NCI-H510A treated with DMSO at 0.1 percent for 48 hours (cell line): ENCODE results near the gene SLC6A17.

Experiments used
- DNase-seq: peaks from one replicate; lab custom pipeline; 2025; lab: John Stamatoyannopoulos, UW

The SLC6A17 gene

GRCh38 chr1:110135666-110136065, 14.6 kb upstream of the SLC6A17 start:
- DNase-seq, result peak; percentile 67

DNA sequence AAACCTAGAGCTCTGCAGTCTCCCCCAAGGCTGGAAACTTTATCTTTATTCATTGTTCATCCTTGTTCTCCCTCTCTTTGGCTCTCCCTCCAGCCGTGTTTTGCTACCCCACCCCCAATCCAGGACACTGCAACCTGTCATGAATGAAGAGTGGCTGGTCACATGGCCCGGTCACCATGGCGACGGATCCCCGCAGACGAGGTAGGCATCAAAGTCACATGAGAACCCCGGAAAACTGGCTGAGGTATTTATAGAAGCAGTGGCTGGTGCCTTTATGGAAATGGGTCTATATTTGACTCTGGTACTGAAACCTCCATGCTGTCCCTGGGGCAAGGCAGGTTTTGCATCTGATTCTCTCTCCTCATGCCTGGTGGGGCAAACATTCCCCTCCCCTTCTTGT, 13.4 kb upstream of the SLC6A17 start:
- peak; percentile 83 for DNase-seq

- peak; percentile 46 for DNase-seq
These were observed 11.3 kb upstream of the SLC6A17 start for GRCh38 chr1:110138956-110139355.

DNA sequence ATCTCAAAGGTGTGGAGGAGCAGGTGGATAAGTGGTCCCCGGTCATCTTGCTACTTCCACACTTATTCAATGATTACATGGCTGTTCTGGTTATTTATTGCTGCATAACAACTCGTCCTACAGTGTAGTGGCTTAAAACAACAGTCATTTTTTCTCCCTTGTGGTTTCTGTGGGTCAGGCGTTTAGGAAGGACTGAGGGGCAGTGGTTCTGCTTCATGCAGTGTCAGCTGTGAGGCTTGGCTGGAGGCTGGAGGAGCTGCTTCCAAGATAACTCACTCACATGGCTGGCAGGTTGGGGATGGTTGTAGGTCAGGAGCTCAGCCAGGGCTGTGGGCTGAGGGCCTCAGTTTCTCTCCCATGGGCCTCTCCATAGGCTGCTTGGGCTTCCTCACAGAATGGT, 5.9 kb upstream of the SLC6A17 start:
- no peak for DNase-seq

DNA sequence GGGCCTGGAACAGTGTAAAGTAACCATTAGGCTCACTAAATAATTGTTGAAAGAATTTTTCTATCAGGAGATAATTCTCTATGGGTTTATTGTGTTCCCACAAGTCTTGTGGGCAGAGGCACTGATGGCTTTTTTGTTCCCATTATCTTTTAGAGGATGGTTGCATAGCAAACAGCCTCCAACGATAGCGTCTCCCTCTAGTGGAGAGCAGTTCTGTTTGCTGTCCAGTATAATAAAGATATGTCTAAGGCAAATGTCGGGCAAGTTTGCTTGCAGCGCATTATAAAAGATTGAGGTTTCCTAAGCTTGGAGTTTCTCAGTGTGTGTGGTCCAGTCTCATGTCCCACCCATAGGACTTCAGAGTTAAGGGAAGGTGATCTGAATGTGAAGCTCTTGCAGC, 1.3 kb upstream of the SLC6A17 start:
- DNase-seq, result peak; percentile 92

DNA sequence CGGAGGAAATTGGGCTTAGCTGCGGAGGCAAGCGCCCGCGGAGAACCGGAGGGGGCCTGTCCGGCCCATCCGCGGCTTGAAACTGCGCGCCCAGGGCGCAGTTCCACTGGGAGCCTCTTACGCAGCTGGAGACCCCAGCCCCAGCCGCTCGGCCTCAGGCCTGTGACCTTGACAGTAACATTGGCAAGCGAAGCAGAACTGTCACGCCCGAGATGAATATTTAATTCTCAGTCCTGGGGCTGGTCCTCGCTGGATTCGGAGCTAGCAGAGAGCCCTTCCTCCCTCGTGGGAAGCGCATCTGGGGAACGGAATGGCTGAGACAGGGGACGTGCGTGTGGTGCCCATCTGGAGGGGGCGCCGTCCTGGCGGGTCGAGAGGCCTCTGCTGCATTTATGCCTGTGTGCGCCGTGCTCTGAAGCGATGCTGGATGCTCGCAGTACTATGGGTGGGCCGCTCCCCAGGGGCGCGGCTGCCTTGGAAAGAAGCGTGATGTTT, 928 bp downstream of the SLC6A17 start:
- no peak for DNase-seq

DNA sequence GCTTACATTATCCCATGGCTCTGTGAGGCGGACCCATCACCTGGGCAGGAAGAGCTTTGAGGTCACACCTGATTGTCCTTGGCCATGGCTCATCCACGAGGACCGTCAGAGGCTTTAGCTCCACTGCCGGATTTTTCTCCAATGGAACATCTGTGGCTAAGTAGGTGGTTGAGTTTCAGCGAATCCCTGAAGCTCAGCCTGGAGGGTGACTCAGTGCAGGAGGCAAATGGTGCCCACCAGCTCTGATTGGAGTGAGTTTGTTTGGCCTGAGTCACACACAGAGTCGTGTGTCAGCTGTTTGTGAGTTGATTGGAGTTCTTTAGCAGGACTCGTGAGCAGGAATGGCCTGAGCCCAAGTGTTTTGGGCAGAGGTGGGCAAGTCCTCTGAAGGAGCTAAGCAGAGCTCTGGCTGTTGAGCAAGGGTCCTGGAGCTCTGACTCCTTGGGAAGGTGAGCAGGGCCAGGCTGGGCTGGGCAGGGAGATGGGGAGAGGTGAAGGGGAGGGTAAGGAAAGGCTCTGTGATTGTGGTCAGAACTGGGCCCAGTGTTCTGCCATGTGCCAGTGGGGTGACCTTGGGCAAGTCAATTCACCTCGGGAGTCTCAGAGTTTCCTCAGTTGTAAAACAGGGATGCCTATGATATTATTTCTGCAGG, 2.0 kb downstream of the SLC6A17 start:
- no peak for DNase-seq

- DNase-seq, result no peak
These were observed 3.2 kb downstream of the SLC6A17 start for GRCh38 chr1:110153407-110153950.

GRCh38 chr1:110155878-110156522, 5.7 kb downstream of the SLC6A17 start:
- DNase-seq, result no peak

GRCh38 chr1:110158261-110158660, 8.0 kb downstream of the SLC6A17 start:
- no peak for DNase-seq

GRCh38 chr1:110159168-110159567, 8.9 kb downstream of the SLC6A17 start:
- DNase-seq, result no peak

DNA sequence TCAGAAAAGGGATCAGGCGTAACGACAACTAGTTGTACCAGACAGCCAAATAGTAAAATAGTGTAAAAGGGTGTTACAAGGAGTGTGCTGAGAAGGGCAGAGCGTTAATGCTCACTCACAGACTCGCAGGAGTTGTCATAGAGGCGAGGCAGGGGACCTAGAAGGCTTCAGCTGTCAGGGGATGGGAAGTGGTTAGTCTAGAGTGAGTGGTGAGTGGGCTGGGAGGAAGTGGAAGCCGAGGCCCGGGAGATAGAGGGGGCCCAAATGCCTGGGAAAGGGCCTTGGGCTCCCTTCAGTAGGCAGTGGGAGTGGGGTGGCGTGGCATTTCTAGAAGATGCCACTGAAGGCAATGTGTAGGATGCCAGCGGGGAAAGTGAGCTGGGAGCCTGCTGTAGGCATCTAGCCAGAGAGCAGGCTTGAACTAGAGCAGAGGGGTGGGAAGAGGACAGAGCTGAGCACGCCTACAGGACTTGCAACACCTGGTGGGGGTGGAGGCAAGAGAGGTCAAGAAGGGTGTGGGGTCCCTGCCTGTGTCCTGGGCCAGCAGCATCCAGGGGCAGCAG, 10.3 kb downstream of the SLC6A17 start:
- no peak for DNase-seq

- no peak for DNase-seq
These were observed 10.9 kb downstream of the SLC6A17 start for GRCh38 chr1:110161165-110161564.

GRCh38 chr1:110161849-110162248, 11.6 kb downstream of the SLC6A17 start:
- no peak for DNase-seq

GRCh38 chr1:110163591-110163990, 13.3 kb downstream of the SLC6A17 start:
- DNase-seq, result peak; percentile 45

DNA sequence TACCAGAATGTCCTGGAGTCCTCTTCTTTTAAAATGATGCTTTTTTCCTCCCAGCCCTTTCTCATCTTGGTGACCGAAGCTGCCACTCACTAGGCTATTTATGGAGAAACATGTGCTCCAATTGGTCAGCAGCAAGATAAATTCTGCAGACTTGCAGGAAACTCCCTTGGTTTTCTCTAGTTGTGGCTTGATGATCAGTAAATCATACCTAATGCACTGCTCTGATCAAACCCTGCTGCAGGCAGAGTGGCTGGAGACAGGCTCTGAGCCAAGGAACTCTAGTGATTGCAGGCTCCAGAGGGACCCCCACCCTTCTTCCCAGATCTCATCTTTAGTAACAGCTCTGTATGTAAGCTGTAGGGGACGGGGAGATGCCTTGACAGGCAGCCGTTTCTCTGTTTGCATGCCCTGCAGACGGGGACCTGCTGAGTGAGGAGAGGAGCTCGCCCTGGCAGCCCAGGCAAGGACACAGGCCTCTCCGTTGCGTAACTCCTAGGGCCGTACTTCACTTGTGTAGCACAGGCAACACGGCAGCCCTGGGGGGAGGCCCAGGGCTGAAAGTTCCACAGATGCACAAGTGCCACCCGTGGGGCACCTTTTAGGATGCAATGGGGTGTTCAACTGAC, 14.5 kb downstream of the SLC6A17 start:
- no peak for DNase-seq

DNA sequence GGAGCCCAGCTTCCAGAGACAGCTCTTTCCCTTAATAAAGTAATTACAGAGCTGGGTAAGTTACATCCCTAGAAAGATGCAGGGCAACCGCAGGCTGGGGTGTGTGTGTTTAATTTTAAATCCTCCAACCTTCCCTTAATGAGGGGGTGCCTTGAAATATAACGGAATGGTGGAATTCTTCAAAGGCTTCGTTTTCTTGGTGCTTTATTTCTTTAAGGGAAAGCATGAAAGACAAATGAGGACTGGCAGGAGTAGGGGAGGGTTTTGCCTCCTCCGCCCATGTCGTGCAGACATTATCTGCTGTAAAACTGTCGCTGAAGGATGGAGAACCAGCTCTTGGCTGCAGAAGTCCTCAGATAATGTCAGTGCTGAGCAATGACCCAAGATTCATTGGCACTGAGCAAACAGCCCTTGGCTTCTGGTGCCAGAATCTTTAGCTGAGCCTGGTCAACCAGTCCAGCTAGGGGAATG, 15.5 kb downstream of the SLC6A17 start:
- no peak for DNase-seq

DNA sequence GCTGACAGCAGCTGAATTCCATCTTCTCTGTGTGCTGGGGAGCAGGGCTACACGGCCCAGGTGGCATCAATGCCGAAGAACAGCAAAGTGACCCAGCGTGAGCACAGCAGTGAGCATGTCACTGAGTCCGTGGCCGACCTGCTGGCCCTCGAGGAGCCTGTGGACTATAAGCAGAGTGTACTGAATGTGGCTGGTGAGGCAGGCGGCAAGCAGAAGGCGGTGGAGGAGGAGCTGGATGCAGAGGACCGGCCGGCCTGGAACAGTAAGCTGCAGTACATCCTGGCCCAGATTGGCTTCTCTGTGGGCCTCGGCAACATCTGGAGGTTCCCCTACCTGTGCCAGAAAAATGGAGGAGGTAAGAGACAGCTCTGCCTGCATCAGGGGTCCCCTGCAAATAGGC, 16.6 kb downstream of the SLC6A17 start:
- DNase-seq, result no peak

DNA sequence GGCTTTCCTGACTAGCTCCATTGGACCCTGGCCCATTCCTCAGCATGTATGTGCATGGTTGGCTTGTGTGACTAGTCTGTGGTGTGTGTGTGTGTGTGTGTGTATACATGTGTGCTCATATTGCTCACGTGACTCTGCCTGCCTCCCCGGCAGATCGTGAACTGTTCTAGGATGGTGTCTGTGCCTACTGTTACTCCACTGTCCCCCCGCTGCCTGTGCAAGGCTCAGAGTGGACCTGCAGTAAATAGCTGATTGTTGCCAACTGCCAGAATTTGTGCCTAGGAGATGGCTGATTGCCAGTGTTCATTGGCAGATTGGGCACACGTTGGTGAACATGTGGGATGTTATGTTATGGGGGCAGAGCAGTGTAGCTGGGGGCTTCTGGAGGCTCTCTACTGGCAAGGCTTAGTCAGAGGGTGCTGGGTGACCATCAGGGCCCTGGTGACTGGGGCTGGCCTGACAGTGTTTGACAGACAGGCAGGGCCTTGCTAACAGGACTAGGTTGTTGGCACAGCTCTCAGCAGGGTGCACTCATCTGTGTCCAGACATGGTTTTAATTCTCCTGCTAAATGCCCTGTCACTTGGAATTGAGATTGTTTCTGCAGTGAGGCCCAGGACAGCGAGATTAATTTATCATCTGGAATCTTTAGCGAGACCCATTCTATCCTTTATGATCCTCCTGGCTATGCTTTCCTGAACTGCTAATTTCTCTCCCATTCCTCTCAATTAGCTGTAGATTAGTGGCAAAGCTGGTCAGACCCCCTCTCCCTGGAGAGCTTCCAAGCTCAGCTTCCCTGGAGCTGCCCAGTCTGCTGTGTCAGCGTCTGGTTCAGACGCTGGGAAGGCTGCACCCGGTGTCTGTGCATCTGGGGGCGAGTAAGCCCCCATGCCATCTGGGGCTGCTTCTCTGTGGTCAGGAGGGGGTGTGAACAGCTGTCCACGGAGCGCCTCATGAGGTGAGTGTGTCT, 20.8 kb downstream of the SLC6A17 start:
- DNase-seq, result no peak

DNA sequence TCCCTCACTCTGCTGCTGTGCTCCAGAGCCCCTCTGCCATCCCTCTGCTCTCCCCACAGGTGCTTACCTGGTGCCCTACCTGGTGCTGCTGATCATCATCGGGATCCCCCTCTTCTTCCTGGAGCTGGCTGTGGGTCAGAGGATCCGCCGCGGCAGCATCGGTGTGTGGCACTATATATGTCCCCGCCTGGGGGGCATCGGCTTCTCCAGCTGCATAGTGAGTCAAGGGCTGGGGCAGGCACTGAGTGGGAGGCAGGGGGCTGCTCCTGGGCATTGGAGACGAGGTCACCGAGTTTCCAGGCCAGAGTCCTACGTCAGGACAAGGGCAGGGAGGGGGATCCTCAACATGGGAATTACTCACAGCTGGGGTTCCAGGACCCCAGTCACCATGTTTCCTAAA, 21.7 kb downstream of the SLC6A17 start:
- DNase-seq, result no peak

DNA sequence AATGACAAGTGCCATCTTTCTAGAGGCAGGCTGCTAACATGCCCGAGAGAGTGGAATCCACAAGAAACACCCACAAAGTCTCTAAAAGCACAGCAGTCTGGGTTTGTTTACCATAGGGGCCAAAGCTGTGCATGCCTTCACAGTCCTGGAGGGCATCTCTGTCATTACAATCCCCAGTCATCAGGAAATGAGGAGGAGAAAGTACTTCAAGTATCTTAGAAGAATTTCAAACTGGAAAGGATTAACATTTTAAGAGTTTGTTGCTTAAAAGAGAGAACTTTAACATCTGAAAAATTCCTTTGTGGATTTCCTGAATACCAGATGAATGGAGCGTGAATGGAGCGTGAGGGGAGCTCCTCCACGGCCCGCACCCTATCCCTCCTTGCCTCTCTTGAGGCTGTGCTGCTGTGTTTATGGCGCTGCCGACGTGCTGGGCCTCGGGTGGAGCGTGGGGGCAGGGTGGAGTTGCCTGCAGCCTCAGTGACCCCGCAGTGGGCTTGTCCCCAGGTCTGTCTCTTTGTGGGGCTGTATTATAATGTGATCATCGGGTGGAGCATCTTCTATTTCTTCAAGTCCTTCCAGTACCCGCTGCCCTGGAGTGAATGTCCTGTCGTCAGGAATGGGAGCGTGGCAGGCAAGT, 23.3 kb downstream of the SLC6A17 start:
- DNase-seq, result no peak
